ENCODE results near the gene DHRS7B.
"Not testable (repeated sequence)": the region's sequence is repeated elsewhere in the genome, so short reads cannot be mapped to it uniquely, and the experiment has no call there.

The DHRS7B gene

DNA sequence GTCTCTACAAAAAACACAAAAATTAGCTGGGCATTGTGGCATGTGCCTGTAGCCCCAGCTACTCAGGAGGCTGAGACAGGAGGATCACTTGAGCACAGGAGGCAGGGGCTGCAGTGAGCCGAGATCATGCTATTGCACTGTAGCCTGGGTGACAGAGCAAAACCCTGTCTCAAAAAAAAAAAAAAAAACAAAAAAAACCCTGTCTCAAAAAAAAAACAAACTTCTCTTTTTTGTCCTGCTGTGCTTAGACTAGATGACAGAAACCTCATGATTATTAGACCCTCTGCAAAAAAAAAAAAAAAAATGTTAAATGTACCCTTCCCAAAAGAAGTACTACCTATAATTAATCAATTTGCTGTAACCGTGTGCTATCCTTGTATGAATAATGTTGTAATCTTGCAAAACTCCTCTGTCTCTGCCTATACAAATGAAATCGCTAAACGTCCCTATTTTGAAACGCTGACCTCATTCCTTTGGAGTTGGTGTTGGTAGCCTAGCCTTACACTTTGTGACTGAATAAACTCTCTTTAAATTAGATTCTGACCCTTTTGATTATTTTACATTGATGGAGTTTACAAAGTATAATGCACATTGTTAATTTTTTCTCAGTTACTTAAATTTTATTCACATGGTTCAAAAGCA lies 13.6 kb upstream of the DHRS7B start:
- DNase-seq, result peak; percentile 43

GRCh38 chr17:21113716-21114115 lies 13.0 kb upstream of the DHRS7B start:
- peak; percentile 24 for DNase-seq

GRCh38 chr17:21114791-21115190 lies 12.0 kb upstream of the DHRS7B start:
- not testable (repeated sequence) for DNase-seq

GRCh38 chr17:21119247-21119918 lies 7.4 kb upstream of the DHRS7B start:
- peak; percentile 84 for DNase-seq

DNA sequence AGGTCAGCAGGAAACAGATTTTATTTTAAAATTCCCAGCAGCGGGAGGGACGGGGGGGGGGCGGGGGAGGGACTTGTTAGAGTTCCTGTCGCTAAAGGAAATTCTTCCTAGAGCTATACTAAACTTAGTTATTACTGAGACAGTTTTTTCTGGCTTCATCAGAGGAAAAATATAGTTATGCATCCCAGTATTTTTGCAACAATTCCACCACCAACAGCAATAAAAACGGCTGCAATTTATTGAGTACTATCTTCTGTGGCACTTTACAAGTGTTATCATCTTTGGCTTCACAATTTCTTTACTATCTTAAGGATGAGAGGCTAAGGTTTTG lies 6.9 kb upstream of the DHRS7B start:
- DNase-seq, result no peak

DNA sequence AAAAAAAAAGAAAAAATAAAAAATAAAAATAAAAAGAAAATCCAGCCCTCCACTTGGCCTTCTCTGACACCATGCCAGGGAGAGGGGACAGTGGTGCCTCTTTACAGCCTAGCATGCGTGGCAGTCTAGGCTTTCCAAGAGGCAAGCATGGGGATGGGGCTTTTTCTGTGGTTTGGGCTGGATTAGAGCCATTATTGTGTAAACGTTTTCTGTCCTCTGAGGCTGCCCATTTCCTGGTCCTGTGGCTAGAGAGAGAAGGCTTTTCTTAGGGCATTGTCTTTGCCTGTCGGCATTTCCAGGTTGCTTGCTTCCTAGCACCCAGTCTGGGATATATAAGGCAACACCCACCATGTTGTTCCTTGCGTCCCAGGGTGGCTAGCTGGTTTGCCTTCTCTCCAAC lies 2.7 kb upstream of the DHRS7B start:
- peak; percentile 60 for DNase-seq

GRCh38 chr17:21124517-21124916 lies 2.2 kb upstream of the DHRS7B start:
- DNase-seq, result not testable (repeated sequence)

DNA sequence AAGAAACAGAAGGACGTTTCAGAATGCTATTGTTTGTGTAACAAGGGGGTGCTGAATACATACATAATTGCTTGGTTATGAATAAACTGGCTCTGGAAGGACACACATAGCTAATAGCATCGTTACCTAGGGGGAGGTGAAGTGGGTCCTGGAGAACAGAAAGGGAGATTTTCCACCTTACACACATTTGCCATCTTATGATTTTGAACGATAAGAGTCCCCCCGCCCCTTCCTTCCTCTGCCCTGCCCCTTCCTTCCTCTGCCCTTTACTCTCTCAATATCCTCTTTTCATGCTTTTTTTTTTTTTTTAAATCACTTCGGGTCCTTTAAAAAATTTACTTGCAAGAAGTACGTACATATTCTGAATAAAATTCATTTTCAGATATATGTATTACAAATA lies 902 bp upstream of the DHRS7B start:
- DNase-seq, result peak; percentile 81

DNA sequence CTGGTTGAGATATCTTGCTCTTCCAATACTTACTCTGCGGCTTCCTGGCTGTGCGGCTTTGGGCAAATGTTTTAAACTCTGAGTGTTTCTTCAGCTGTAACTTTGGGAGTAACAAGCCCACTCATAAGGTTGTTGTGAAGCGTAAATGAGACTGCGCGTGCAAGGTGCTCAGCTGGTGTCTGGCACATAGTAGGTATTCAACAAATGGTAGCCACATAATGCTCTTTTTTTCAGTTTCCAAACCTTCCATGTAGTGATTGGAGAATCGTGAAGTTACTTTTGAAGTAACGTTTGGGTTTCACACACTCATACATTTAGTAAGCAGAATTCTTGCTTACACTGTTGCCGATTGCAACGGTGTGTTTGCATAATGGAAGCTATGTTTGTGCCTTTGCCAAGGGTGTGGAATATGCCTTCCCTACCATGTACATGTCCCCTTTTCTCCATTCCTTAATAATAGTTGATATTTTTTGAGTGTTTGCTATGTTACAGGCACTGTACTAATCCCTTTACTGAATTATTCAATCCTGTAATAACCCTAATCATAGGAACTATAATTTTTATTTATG lies 829 bp downstream of the DHRS7B start:
- DNase-seq, result peak; percentile 11

- peak; percentile 62 for DNase-seq
Observed at GRCh38 chr17:21129023-21129681, 2.4 kb downstream of the DHRS7B start.

DNA sequence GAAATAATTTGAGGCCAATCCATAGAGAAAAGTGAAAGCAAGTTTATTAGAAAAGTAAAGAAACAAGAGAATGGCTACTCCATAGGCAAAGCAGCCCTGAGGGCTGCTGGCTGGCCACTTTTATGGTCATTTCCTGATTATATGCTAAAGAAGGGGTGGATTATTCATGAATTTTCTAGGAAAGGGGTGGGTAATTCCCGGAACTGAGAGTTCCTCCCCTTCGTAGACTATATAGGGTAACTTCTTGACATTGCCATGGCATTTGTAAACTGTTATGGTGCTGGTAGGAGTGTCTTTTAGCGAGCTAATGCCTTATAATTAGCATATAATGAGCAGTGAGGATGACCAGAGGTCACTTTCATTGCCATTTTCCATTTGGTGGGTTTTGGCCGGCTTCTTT lies 4.4 kb downstream of the DHRS7B start:
- peak; percentile 24 for DNase-seq

DNA sequence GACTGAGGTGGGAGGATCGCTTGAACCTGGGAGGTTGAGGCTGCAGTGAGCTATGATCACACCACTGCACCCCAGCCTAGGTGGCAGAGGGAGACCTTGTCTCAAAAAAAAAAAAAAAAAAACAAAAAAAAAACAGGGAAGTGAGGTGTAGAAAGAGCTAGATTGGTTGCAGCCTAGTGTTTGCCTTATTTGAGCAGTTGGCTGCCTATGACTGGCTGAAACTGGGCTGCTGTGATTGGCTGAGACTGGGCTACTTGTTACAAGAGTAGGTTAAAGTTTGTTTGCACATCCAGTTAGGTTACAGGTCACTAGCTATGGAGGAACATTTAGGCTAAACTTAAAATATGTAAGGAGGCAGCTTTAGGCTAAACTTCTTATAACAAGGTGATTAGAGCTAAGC lies 5.7 kb downstream of the DHRS7B start:
- peak; percentile 31 for DNase-seq

DNA sequence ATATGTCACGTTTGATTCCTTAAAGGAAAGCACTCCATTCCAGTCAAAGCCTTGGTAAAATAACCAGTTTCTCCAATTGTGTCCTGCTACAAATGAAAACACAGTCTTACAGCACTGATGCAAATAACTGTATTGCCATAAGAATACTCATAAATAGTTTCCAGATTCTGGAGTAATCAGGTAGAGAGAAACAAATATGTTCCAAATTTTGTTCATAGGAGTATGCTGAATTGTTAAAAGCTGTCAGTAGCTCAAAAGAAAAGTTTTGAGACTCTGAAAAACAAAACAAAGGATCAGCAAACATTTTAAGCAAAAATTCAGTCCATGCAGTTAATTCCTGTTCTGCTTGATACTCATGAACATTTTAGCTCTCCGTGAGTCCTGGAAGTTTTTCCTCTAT lies 7.8 kb downstream of the DHRS7B start:
- DNase-seq, result no peak

GRCh38 chr17:21140911-21141310 lies 14.1 kb downstream of the DHRS7B start:
- DNase-seq, result no peak

GRCh38 chr17:21141331-21141730 lies 14.6 kb downstream of the DHRS7B start:
- no peak for DNase-seq

GRCh38 chr17:21142065-21142464 lies 15.3 kb downstream of the DHRS7B start:
- not testable (repeated sequence) for DNase-seq

- no peak for DNase-seq
Observed at GRCh38 chr17:21143695-21144094, 16.9 kb downstream of the DHRS7B start.

- not testable (repeated sequence) for DNase-seq
Observed at GRCh38 chr17:21144299-21144698, 17.5 kb downstream of the DHRS7B start.

- peak; percentile 71 for DNase-seq
Observed at GRCh38 chr17:21146362-21147015, 19.7 kb downstream of the DHRS7B start.

GRCh38 chr17:21149621-21150020 lies 22.9 kb downstream of the DHRS7B start:
- DNase-seq, result peak; percentile 62

- DNase-seq, result peak; percentile 35
Observed at GRCh38 chr17:21152731-21153130, 26.0 kb downstream of the DHRS7B start.

DNA sequence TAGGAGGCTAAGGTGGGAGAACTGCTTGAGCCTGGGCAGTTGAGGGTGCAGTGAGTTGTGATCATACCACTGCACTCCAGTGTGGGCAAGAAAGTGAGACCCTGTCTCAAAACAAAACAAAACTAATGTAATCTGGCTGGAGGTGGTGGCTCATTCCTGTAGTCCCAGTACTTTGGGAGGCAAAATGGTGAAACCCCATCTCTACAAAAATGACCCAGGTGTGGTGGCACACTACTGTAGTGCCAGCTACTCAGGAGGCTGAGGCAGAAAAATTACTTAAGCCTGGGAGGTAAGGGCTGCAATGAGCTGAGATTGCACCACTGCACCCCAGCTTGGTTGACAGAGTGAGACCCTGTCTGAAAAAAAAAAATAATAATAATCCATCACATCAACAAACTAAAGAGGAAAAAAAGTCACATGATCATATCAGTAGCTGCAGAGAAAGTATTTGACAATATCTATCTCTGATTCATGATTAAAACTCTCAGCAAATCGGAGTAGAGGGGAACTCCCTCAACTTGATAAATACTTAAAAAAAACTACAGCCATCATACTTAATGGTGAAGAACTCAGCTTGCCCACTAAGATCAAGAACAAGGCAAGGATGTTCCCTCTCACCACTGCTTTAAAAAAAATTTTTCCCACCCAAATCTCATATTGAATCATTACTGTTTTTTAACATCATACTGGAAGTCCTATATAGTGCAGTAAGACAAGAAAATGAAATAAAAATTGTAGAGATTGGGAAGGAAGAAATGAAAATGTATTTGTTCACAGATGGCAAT lies 31.0 kb downstream of the DHRS7B start:
- no peak for DNase-seq

DNA sequence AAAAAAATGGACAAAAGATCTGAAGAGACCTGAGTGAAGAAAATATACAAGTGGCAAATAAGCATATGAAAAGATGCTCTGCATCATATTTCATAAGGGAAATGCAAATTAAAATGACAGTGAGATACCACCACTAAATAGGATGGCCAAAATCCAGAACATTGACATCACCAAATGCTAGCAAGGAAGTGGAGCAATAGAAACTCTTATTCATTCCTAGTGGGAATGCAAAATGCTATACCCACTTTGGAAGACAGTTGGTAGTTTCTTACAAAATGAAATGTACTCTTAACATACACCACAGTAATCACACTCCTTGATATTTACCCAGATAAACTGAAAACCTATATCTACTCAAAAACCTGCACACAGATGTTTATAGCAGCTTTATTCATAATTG lies 33.6 kb downstream of the DHRS7B start:
- no peak for DNase-seq
